NCI-H2029 (cell line): Measurements from ENCODE around the gene MED9.
A peak's percentile ranks its signal among the peaks of the same experiment; 100 is the strongest.

Source experiments
- DNase-seq: peaks from one replicate; lab custom pipeline; 2025; lab: John Stamatoyannopoulos, UW

MED9 gene

GRCh38 chr17:17491546-17491988, 14.8 kb downstream of the MED9 start:
- no peak for DNase-seq

GRCh38 chr17:17492085-17492484, 15.3 kb downstream of the MED9 start:
- no peak for DNase-seq

GRCh38 chr17:17492571-17492970, 15.8 kb downstream of the MED9 start:
- DNase-seq, result no peak

- DNase-seq, result no peak
Measured at GRCh38 chr17:17493249-17493985, 16.6 kb downstream of the MED9 start.

GRCh38 chr17:17493986-17494466, 17.2 kb downstream of the MED9 start:
- DNase-seq, result no peak

- no peak for DNase-seq
Measured at GRCh38 chr17:17494499-17494869, 17.7 kb downstream of the MED9 start.

- peak; percentile 28 for DNase-seq
Measured at GRCh38 chr17:17494870-17495535, 18.2 kb downstream of the MED9 start.

- DNase-seq, result no peak
Measured at GRCh38 chr17:17495536-17496188, 18.9 kb downstream of the MED9 start.

- DNase-seq, result peak; percentile 23
Measured at GRCh38 chr17:17496189-17497064, 19.6 kb downstream of the MED9 start, which contains the start of gene RASD1. TSS of gene RASD1 (minus strand) at chr17:17496395. CDS start at chr17:17496181, 214 bp downstream.

GRCh38 chr17:17497065-17497844, 20.5 kb downstream of the MED9 start:
- no peak for DNase-seq

- no peak for DNase-seq
Measured at GRCh38 chr17:17497845-17498520, 21.2 kb downstream of the MED9 start.

GRCh38 chr17:17498606-17499301, 22.0 kb downstream of the MED9 start:
- no peak for DNase-seq

GRCh38 chr17:17499402-17500145, 22.8 kb downstream of the MED9 start:
- DNase-seq, result no peak

GRCh38 chr17:17500999-17501605, 24.3 kb downstream of the MED9 start:
- DNase-seq, result no peak

GRCh38 chr17:17502741-17503565, 26.2 kb downstream of the MED9 start:
- no peak for DNase-seq

- DNase-seq, result no peak
Measured at GRCh38 chr17:17503566-17504130, 26.8 kb downstream of the MED9 start.
